ENCODE data around the gene G6PD.
"Not testable (repeated sequence)": the region's sequence is repeated elsewhere in the genome, so short reads cannot be mapped to it uniquely, and the experiment has no call there.

Gene G6PD

GRCh38 chrX:154542723-154543424 is 3.8 kb downstream of the G6PD start:
- peak; percentile 13 to 40 for DNase-seq

- peak; percentile 50 to 80 for DNase-seq
These were observed 4.5 kb downstream of the G6PD start for GRCh38 chrX:154541896-154542722.

- no peak for DNase-seq
These were observed 5.1 kb downstream of the G6PD start for GRCh38 chrX:154541589-154541895.

GRCh38 chrX:154540897-154541535 is 5.6 kb downstream of the G6PD start:
- no peak for DNase-seq

- DNase-seq = not testable (repeated sequence)
These were observed 6.3 kb downstream of the G6PD start for GRCh38 chrX:154540365-154540764.

GRCh38 chrX:154539077-154539476 is 7.6 kb downstream of the G6PD start:
- DNase-seq = no peak

- DNase-seq = no peak
These were observed 10.8 kb downstream of the G6PD start for GRCh38 chrX:154535892-154536291.

GRCh38 chrX:154534526-154535322 is 11.9 kb downstream of the G6PD start:
- peak; percentile 41 to 54 for DNase-seq

GRCh38 chrX:154532690-154533089 is 14.0 kb downstream of the G6PD start:
- no peak for DNase-seq

- no peak for DNase-seq
These were observed 15.0 kb downstream of the G6PD start for GRCh38 chrX:154531626-154532025.

GRCh38 chrX:154530286-154530685 is 16.4 kb downstream of the G6PD start:
- no peak for DNase-seq

GRCh38 chrX:154529206-154529612 is 17.4 kb downstream of the G6PD start:
- DNase-seq = no peak

GRCh38 chrX:154526901-154527675 is 19.6 kb downstream of the G6PD start:
- DNase-seq = peak; percentile 21 to 49

GRCh38 chrX:154525606-154526490 is 20.8 kb downstream of the G6PD start:
- DNase-seq = no peak

GRCh38 chrX:154519389-154519788 is 27.3 kb downstream of the G6PD start:
- DNase-seq = no peak

- no peak for DNase-seq
These were observed 29.4 kb downstream of the G6PD start for GRCh38 chrX:154517101-154517781.

- no peak for DNase-seq
These were observed 30.0 kb downstream of the G6PD start for GRCh38 chrX:154516656-154517100.

GRCh38 chrX:154515966-154516655 is 30.5 kb downstream of the G6PD start, which contains the start of gene FAM3A:
FAM3A (minus strand) TSS chrX:154516232; CDS start chrX:154515772, 460 bp downstream.
- peak; percentile 39 to 66 for DNase-seq

- no peak for DNase-seq
These were observed 31.3 kb downstream of the G6PD start for GRCh38 chrX:154515090-154515965.
